A673 (cell line): ENCODE results near the gene TRIM36. TPM values are rescaled to one million over a fixed set of nuclear protein-coding genes. Genes with fewer than 3 reads are reported as not detected.

Source experiments
- BruUV-seq: library from RNA; stranded (reverse); fragments of 400-500 nt; replicated peaks from 2 replicates; lab custom pipeline; 2021; lab: Mats Ljungman, UMichigan
- CTCF ChIA-PET: fragments of 300-600 bp; sonication (Branson Sonifier 250); formaldehyde crosslinking; loops from one replicate; lab custom pipeline; 2022; ENCODE audit warnings: antibody characterized with exemption; lab: Charles Lee
- POLR2A ChIA-PET: fragments of 300-600 bp; sonication (Branson Sonifier 250); formaldehyde crosslinking; loops from one replicate; lab custom pipeline; 2022; ENCODE audit warnings: antibody characterized with exemption; ENCODE audit not compliant: low non-redundant PET; lab: Charles Lee
- DNase-seq: peaks from one replicate; pipeline ENCODE4 v3.0.0-alpha.2; 2015; ENCODE audit warnings: low spot score
- H3K27ac ChIP-seq: fragments of 200-600 bp; sonication (generic); 2 replicates; pipeline ENCODE4 v1.5.1; 2016; ENCODE audit warnings: mixed run types, low read depth, mild to moderate bottlenecking, mixed read lengths, antibody characterized with exemption, low read length; ENCODE audit not compliant: poor library complexity, severe bottlenecking
- H3K27me3 ChIP-seq: fragments of 200-600 bp; sonication (generic); replicated peaks from 2 replicates; pipeline ENCODE4 v1.6.1; 2017; ENCODE audit warnings: mixed run types, low read depth, mild to moderate bottlenecking, mixed read lengths, antibody characterized with exemption, low read length; ENCODE audit not compliant: insufficient read depth, poor library complexity
- H3K36me3 ChIP-seq: fragments of 200-600 bp; sonication (generic); 2 replicates; pipeline ENCODE4 v1.6.1; 2016; ENCODE audit warnings: mixed run types, mild to moderate bottlenecking, mixed read lengths, antibody characterized with exemption, low read length; ENCODE audit not compliant: insufficient read depth, poor library complexity, severe bottlenecking
- H3K4me1 ChIP-seq: fragments of 200-600 bp; sonication (generic); 2 replicates; pipeline ENCODE4 v1.6.1; 2017; ENCODE audit warnings: mixed run types, mild to moderate bottlenecking, mixed read lengths, antibody characterized with exemption, low read length; ENCODE audit not compliant: insufficient read depth, poor library complexity, severe bottlenecking
- H3K4me3 ChIP-seq: fragments of 200-600 bp; sonication (generic); 2 replicates; pipeline ENCODE4 v1.5.1; 2016; ENCODE audit warnings: low read depth, mixed run types, mild to moderate bottlenecking, mixed read lengths, low read length; ENCODE audit not compliant: poor library complexity, severe bottlenecking
- H3K9me3 ChIP-seq: fragments of 200-600 bp; sonication (generic); 2 replicates; pipeline ENCODE4 v1.6.1; 2016; ENCODE audit warnings: mixed run types, low read depth, mild to moderate bottlenecking, mixed read lengths, antibody characterized with exemption, low read length; ENCODE audit not compliant: poor library complexity, severe bottlenecking
- CTCF ChIP-seq: fragments of 300-800, 200-600 bp; sonication (generic); conservative IDR thresholded peaks from 2 replicates; pipeline ENCODE4 v1.5.1; 2017; ENCODE audit warnings: low read depth, mild to moderate bottlenecking, antibody characterized with exemption, low read length, moderate library complexity, mixed read lengths
- EZH2 ChIP-seq: fragments of 200-600 bp; sonication (generic); IDR thresholded peaks from 2 replicates; pipeline ENCODE4 v1.6.1; 2017; ENCODE audit warnings: borderline replicate concordance, low read depth, mild to moderate bottlenecking, mixed read lengths, antibody characterized with exemption, low read length; ENCODE audit not compliant: poor library complexity, severe bottlenecking
- intact Hi-C: fragments of 100-400 bp; cut with micrococcal nuclease; formaldehyde crosslinking; loops from one replicate; pipeline ENCODE4 v1.10.0; 2022; ENCODE audit not compliant: unreplicated experiment
- total RNA-seq: library from RNA; stranded (reverse); gene quantifications from 2 replicates; pipeline ENCODE4 v1.2.3, GENCODE V29; 2021

The TRIM36 gene
- total RNA-seq, 1 experiment from 2014 or later = 16.8 TPM

GRCh38 chr5:115193295-115193694 is 23.6 kb upstream of the TRIM36 start:
- Histone ChIP-seq H3K4me3 (no peak overlapping the region), H3K27me3 (no peaks in the 10 kb centered on the region), H3K27ac (no peak overlapping the region), H3K36me3 (no peaks in the 10 kb centered on the region), H3K9me3 (no peaks in the 10 kb centered on the region), H3K4me1 (no peaks in the 10 kb centered on the region)
- BruUV-seq = no TSS peak
- DNase-seq = no peak
- ChIA-PET CTCF (no interaction called here), POLR2A (no interaction called here)
- intact Hi-C loops = no loop called here
- TF ChIP-seq EZH2 = no peak
- TF ChIP-seq CTCF = no peak

- intact Hi-C loops = no loop called here
- no peak overlapping the region for H3K4me3 ChIP-seq
- no peaks in the 10 kb centered on the region for H3K36me3 ChIP-seq
- DNase-seq = no peak
- POLR2A ChIA-PET = no interaction called here
- no peaks in the 10 kb centered on the region for H3K27me3 ChIP-seq
- no peak overlapping the region for H3K27ac ChIP-seq
- H3K4me1 ChIP-seq = no peaks in the 10 kb centered on the region
- TF ChIP-seq EZH2 = no peak
- TF ChIP-seq CTCF = no peak
- no TSS peak for BruUV-seq
- CTCF ChIA-PET = no interaction called here
- H3K9me3 ChIP-seq = no peaks in the 10 kb centered on the region
Measured at GRCh38 chr5:115192098-115192497, 22.4 kb upstream of the TRIM36 start.

GRCh38 chr5:115191474-115192031 is 21.8 kb upstream of the TRIM36 start:
- CTCF ChIA-PET = no interaction called here
- no peaks in the 10 kb centered on the region for H3K36me3 ChIP-seq
- POLR2A ChIA-PET = no interaction called here
- no peak for DNase-seq
- TF ChIP-seq CTCF (no peak), EZH2 (no peak)
- intact Hi-C loops = no loop called here
- H3K4me1 ChIP-seq = no peaks in the 10 kb centered on the region
- no TSS peak for BruUV-seq
- H3K9me3 ChIP-seq = no peaks in the 10 kb centered on the region
- no peak overlapping the region for H3K4me3 ChIP-seq
- no peak overlapping the region for H3K27ac ChIP-seq
- H3K27me3 ChIP-seq = no peaks in the 10 kb centered on the region
